Measurements from ENCODE around the gene SLC6A15.

DNA sequence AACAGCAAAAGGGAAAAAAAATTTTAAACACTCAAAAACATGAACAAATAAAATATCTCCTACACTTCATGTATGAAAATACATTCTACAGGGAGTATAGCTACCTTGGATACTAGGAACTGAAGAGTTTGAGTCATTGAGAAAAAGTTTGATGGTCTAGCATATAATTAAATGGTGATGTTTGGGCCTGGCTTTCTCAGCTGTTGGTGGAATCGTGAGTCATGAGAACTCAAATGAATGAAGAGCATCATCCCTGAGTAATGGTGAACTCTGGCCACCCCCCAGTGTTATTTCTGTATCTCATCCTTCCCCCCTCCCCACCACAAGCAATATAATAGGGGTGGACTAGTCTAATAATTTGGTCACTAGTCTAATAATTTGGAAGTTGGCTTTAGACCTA, 6.7 kb upstream of the SLC6A15 start:
- TF ChIP-seq, protein P1, sequence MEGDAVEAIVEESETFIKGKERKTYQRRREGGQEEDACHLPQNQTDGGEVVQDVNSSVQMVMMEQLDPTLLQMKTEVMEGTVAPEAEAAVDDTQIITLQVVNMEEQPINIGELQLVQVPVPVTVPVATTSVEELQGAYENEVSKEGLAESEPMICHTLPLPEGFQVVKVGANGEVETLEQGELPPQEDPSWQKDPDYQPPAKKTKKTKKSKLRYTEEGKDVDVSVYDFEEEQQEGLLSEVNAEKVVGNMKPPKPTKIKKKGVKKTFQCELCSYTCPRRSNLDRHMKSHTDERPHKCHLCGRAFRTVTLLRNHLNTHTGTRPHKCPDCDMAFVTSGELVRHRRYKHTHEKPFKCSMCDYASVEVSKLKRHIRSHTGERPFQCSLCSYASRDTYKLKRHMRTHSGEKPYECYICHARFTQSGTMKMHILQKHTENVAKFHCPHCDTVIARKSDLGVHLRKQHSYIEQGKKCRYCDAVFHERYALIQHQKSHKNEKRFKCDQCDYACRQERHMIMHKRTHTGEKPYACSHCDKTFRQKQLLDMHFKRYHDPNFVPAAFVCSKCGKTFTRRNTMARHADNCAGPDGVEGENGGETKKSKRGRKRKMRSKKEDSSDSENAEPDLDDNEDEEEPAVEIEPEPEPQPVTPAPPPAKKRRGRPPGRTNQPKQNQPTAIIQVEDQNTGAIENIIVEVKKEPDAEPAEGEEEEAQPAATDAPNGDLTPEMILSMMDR (IDR thresholded peaks at IDR 0.05; ENCODE audit: poor library complexity), result no peak
- no peak for TF ChIP-seq EZH2phosphoT487 (IDR thresholded peaks at IDR 0.05; ENCODE audit: low read depth, severe bottlenecking, unreplicated experiment)
